ENCODE measurements around the gene UBE2H. TPM values are rescaled to one million over a fixed set of nuclear protein-coding genes. Genes with fewer than 3 reads are reported as not detected.

UBE2H gene
- total RNA-seq, 1 experiment from 2014 or later, result 75.1 TPM

DNA sequence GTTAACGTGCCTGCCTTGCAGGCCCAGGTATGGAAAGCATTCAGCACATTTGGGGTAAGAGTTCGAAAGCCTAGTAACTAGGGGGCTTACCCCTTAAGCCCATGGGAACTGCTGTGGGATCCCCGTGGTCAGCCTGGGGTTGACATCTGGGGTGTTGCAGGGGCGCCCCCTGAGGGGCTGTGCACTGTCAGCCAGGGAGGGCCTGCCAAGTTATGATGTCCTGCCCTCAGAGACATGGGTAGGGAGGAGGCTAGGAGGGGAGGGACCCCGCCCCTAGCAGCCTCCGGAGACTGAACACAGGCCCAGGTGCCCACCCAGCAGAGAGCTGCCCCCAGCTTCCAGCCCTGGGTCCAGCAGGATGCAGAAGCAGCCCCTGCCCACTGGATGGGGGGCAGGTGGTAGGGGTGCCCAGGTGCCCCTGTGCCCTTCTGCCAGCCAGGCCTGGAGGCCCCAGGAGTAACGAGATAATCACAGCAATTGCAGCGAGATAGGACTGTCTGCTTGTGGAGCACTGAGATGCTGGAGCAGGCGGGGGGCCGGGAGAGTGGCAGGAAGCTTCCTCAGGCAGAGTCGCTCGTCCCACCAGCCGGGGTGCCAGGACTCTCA, 153.3 kb downstream of the UBE2H start:
- Histone ChIP-seq H2BK5ac (ENCODE audit: insufficient read length, low read length) (no peak overlapping the region), H3K27ac (ENCODE audit: insufficient read length, low read depth, low read length) (no peak overlapping the region), H2AK5ac (ENCODE audit: insufficient read length, low read length) (no peak overlapping the region), H2BK120ac (ENCODE audit: low read depth, low read length, poor library complexity, severe bottlenecking) (no peak overlapping the region), H2BK15ac (ENCODE audit: low read depth, low read length) (no peak overlapping the region), H3K23ac (ENCODE audit: insufficient read length, low read depth, low read length) (no peak overlapping the region), H3K4ac (ENCODE audit: low read depth, low read length) (no peak overlapping the region), H2AFZ (ENCODE audit: low read length) (no peak overlapping the region), H3K18ac (ENCODE audit: insufficient read length, low read depth, low read length) (no peak overlapping the region), H3K4me1 (ENCODE audit: insufficient read depth, low read length) (peaks cover 8% of the 10 kb centered on the region), H3K79me2 (ENCODE audit: insufficient read depth, low read length) (no peaks in the 10 kb centered on the region), H3K9me3 (ENCODE audit: control insufficient read depth, low read depth, low read length) (no peaks in the 10 kb centered on the region), H3K4me2 (ENCODE audit: insufficient read depth, insufficient read length, low read length) (no peak overlapping the region), H3T11ph (ENCODE audit: low read length) (no peak overlapping the region), H3K14ac (ENCODE audit: insufficient read depth, low read length) (no peak overlapping the region; the same call in 1 of the 2 replicates), H4K20me1 (ENCODE audit: control insufficient read depth, insufficient read depth, insufficient read length) (no peaks in the 10 kb centered on the region), H4K8ac (replicated peaks; ENCODE audit: insufficient read length, low read depth, low read length) (no peak overlapping the region), H3K27me3 (ENCODE audit: insufficient read depth, low read length) (no peaks in the 10 kb centered on the region), H2BK12ac (ENCODE audit: insufficient read length, low read depth, low read length) (no peak overlapping the region), H4K91ac (ENCODE audit: insufficient read length, low read depth, low read length) (no peak overlapping the region), H4K5ac (ENCODE audit: insufficient read length, low read depth, low read length) (no peak overlapping the region), H3K56ac (ENCODE audit: insufficient read length, low read depth, low read length) (no peak overlapping the region), H3K79me1 (ENCODE audit: insufficient read depth, low read depth, low read length, poor library complexity, severe bottlenecking) (no peaks in the 10 kb centered on the region), H3K23me2 (ENCODE audit: insufficient read length, low read depth, low read length, poor library complexity, severe bottlenecking) (no peaks in the 10 kb centered on the region), H2BK20ac (ENCODE audit: low read depth, low read length, poor library complexity, severe bottlenecking) (no peak overlapping the region), H3K9ac (ENCODE audit: extremely low read depth, insufficient read length, low read length) (no peak overlapping the region)
- Mint-ChIP-seq H3K4me3 (no peak overlapping the region), H3K27me3 (ENCODE audit: low read depth) (peaks cover 9% of the 10 kb centered on the region), H3K9me3 (no peaks in the 10 kb centered on the region), H3K36me3 (ENCODE audit: insufficient read depth in 1 of 3, low read depth in 3 of 3) (no peaks in the 10 kb centered on the region), H3K27ac (no peak overlapping the region; a peak in 1 of 7 replicates), H3K4me1 (peaks cover 28 to 42% of the 10 kb centered on the region in 2 experiments)
- DNase-seq, result no peak
- TF ChIP-seq, protein P1, sequence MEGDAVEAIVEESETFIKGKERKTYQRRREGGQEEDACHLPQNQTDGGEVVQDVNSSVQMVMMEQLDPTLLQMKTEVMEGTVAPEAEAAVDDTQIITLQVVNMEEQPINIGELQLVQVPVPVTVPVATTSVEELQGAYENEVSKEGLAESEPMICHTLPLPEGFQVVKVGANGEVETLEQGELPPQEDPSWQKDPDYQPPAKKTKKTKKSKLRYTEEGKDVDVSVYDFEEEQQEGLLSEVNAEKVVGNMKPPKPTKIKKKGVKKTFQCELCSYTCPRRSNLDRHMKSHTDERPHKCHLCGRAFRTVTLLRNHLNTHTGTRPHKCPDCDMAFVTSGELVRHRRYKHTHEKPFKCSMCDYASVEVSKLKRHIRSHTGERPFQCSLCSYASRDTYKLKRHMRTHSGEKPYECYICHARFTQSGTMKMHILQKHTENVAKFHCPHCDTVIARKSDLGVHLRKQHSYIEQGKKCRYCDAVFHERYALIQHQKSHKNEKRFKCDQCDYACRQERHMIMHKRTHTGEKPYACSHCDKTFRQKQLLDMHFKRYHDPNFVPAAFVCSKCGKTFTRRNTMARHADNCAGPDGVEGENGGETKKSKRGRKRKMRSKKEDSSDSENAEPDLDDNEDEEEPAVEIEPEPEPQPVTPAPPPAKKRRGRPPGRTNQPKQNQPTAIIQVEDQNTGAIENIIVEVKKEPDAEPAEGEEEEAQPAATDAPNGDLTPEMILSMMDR (conservative IDR thresholded peaks at IDR 0.05), result no peak
- no CpG with 5 or more reads among the region's 13 CpGs for WGBS (ENCODE audit: extremely low coverage, insufficient read length, low lambda C conversion rate)
